GM23338 (cell line): ENCODE results near the gene ASB1. TPM values are rescaled to one million over a fixed set of nuclear protein-coding genes. Genes with fewer than 3 reads are reported as not detected.

Experiments used
- ATAC-seq: fragments of 200-7000 bp; cut with Tn5 transposase; 3 replicates; pipeline ENCODE4 v1.9.1; 2020
- DNase-seq: peaks from one replicate; pipeline ENCODE4 v3.0.0-alpha.2; 2015; ENCODE audit warnings: low spot score
- H2AFZ ChIP-seq: fragments of 200-600 bp; sonication (generic); 2 replicates; pipeline ENCODE4 v1.8.0; 2016; ENCODE audit warnings: antibody characterized with exemption, mild to moderate bottlenecking, moderate library complexity
- H3F3A ChIP-seq: fragments of 200-600 bp; sonication (generic); replicated peaks from 2 replicates; pipeline ENCODE4 v1.8.0; 2017; ENCODE audit warnings: antibody characterized with exemption, mixed run types, low read depth
- H3K27ac ChIP-seq: fragments of 200-600 bp; sonication (generic); 2 replicates; pipeline ENCODE4 v1.6.1; 2016; ENCODE audit warnings: low read depth
- H3K27me3 ChIP-seq: fragments of 200-600 bp; sonication (generic); 2 replicates; pipeline ENCODE4 v1.8.0; 2016; ENCODE audit warnings: mild to moderate bottlenecking, mixed run types, moderate library complexity; ENCODE audit not compliant: insufficient read depth
- H3K36me3 ChIP-seq: fragments of 200-600 bp; sonication (generic); 2 replicates; pipeline ENCODE4 v1.8.0; 2016; ENCODE audit warnings: mild to moderate bottlenecking; ENCODE audit not compliant: insufficient read depth
- H3K4me1 ChIP-seq: fragments of 200-600 bp; sonication (generic); 2 replicates; pipeline ENCODE4 v1.8.0; 2016; ENCODE audit warnings: mild to moderate bottlenecking, moderate library complexity; ENCODE audit not compliant: insufficient read depth
- H3K4me2 ChIP-seq: fragments of 200-600 bp; sonication (generic); 2 replicates; pipeline ENCODE4 v1.7.1; 2017; ENCODE audit warnings: mixed run types
- H3K4me3 ChIP-seq: fragments of 200-600 bp; sonication (generic); 2 replicates; pipeline ENCODE4 v1.6.1; 2016; ENCODE audit warnings: mixed run types
- H3K79me2 ChIP-seq: fragments of 200-600 bp; sonication (generic); replicated peaks from 2 replicates; pipeline ENCODE4 v1.8.0; 2017; ENCODE audit warnings: mild to moderate bottlenecking; ENCODE audit not compliant: insufficient read depth
- H3K9me2 ChIP-seq: fragments of 200-600 bp; sonication (generic); 2 replicates; pipeline ENCODE4 v1.8.0; 2017; ENCODE audit not compliant: insufficient read depth
- H4K20me1 ChIP-seq: fragments of 200-600 bp; sonication (generic); replicated peaks from 2 replicates; pipeline ENCODE4 v1.8.0; 2017; ENCODE audit warnings: mild to moderate bottlenecking; ENCODE audit not compliant: insufficient read depth
- H3K27ac Mint-ChIP-seq: 2 replicates; pipeline ENCODE4 v1.8.0; 2020; ENCODE audit warnings: inconsistent platforms, mild to moderate bottlenecking, moderate library complexity, mixed read lengths
- H3K27me3 Mint-ChIP-seq: 3 replicates; pipeline ENCODE4 v1.8.0; 2022; ENCODE audit warnings: low read depth, mild to moderate bottlenecking, moderate library complexity, mixed read lengths, inconsistent platforms; ENCODE audit not compliant: insufficient read depth, poor library complexity
- H3K36me3 Mint-ChIP-seq: 3 replicates; pipeline ENCODE4 v1.8.0; 2021; ENCODE audit warnings: low read depth, mild to moderate bottlenecking, inconsistent platforms, moderate library complexity, mixed read lengths
- H3K4me1 Mint-ChIP-seq: 3 replicates; pipeline ENCODE4 v1.8.0; 2020; ENCODE audit warnings: mild to moderate bottlenecking, inconsistent platforms, mixed read lengths
- H3K4me3 Mint-ChIP-seq: 3 replicates; pipeline ENCODE4 v1.8.0; 2021; ENCODE audit warnings: moderate library complexity, mild to moderate bottlenecking, inconsistent platforms, mixed read lengths
- H3K9me3 Mint-ChIP-seq: 3 replicates; pipeline ENCODE4 v1.8.0; 2020; ENCODE audit warnings: moderate library complexity, mild to moderate bottlenecking, inconsistent platforms, mixed read lengths
- CTCF ChIP-seq, 2 experiments: fragments of 200-600 bp in 1 of 2; sonication (generic) in 1 of 2; conservative IDR thresholded peaks; 2 replicates each; pipeline versions ENCODE4 v1.5.1 to v1.6.1; 2016 to 2017; ENCODE audit warnings: antibody characterized with exemption in 2 of 2, low read depth in 2 of 2, mild to moderate bottlenecking in 2 of 2, moderate library complexity in 1 of 2
- ETS1 ChIP-seq: IDR thresholded peaks from 2 replicates; pipeline ENCODE4 v1.6.1; 2016; ENCODE audit warnings: antibody characterized with exemption
- EZH2 ChIP-seq: fragments of 200-600 bp; sonication (generic); IDR thresholded peaks from one replicate; pipeline ENCODE4 v1.8.0; 2017; ENCODE audit warnings: antibody characterized with exemption, mild to moderate bottlenecking, low read depth; ENCODE audit not compliant: unreplicated experiment
- EZH2phosphoT487 ChIP-seq: fragments of 200-600 bp; sonication (generic); IDR thresholded peaks from one replicate; pipeline ENCODE4 v1.8.1; 2018; ENCODE audit warnings: antibody characterized with exemption; ENCODE audit not compliant: unreplicated experiment
- JUNB ChIP-seq: IDR thresholded peaks from one replicate; pipeline ENCODE4 v1.6.1; 2016; ENCODE audit warnings: antibody characterized with exemption; ENCODE audit not compliant: unreplicated experiment
- NANOG ChIP-seq: IDR thresholded peaks from 2 replicates; pipeline ENCODE4 v1.6.1; 2016; ENCODE audit warnings: antibody characterized with exemption, borderline replicate concordance
- POLR2AphosphoS5 ChIP-seq: IDR thresholded peaks from 2 replicates; pipeline ENCODE4 v1.6.1; 2016; ENCODE audit warnings: antibody characterized with exemption, low read depth
- REST ChIP-seq: IDR thresholded peaks from one replicate; pipeline ENCODE4 v1.6.1; 2018; ENCODE audit warnings: antibody characterized with exemption; ENCODE audit not compliant: unreplicated experiment
- STAT1 ChIP-seq: IDR thresholded peaks from one replicate; pipeline ENCODE4 v1.6.1; 2016; ENCODE audit warnings: antibody characterized with exemption; ENCODE audit not compliant: unreplicated experiment
- ZNF114 ChIP-seq: fragments of 250-450 bp; sonication (Bioruptor Pico); IDR thresholded peaks from 2 replicates; pipeline ENCODE4 v1.5.0; 2020; ENCODE audit warnings: mild to moderate bottlenecking, moderate library complexity
- ZNF331 ChIP-seq: fragments of 250-450 bp; sonication (Bioruptor Pico); IDR thresholded peaks from 2 replicates; pipeline ENCODE4 v1.5.0; 2020; ENCODE audit warnings: low read depth, mild to moderate bottlenecking, moderate library complexity
- ZNF462 ChIP-seq: fragments of 250-450 bp; sonication (Bioruptor Pico); IDR thresholded peaks from 2 replicates; pipeline ENCODE4 v1.5.0; 2020; ENCODE audit warnings: mild to moderate bottlenecking, moderate library complexity
- polyA plus RNA-seq: library from polyadenylated mRNA; unstranded; fragments of >200 nt; fragmentation: Nextera tagmentation; extraction: Ambion mirVana; gene quantifications from 2 replicates; pipeline ENCODE4 v1.2.1, GENCODE V29; 2016
- total RNA-seq: library from RNA; depleted of rRNA; stranded (reverse); fragments of >200 nt; shearing (Covaris generic); gene quantifications from 2 replicates; pipeline ENCODE4 v1.2.3, GENCODE V29; 2014

ASB1 gene
- total and polyA plus RNA-seq, 2 experiments from 2014 or later, result 21.5 to 23.9 TPM

- no peak for DNase-seq
- Mint-ChIP-seq H3K4me1 (no peaks in the 10 kb centered on the region), H3K4me3 (no peak overlapping the region), H3K9me3 (peaks cover 13% of the 10 kb centered on the region), H3K27ac (no peak overlapping the region), H3K36me3 (peaks cover 14% of the 10 kb centered on the region), H3K27me3 (peaks cover 1% of the 10 kb centered on the region)
- no peaks in the 10 kb centered on the region for H3K79me2 ChIP-seq
- H3K4me2 ChIP-seq, result no peak overlapping the region
- no peak overlapping the region for H3K4me3 ChIP-seq
- H2AFZ ChIP-seq, result no peak overlapping the region
- ATAC-seq, result no peak
- H3K27me3 ChIP-seq, result no peaks in the 10 kb centered on the region
- no peak overlapping the region for H3K27ac ChIP-seq
- H3K4me1 ChIP-seq, result no peaks in the 10 kb centered on the region
- H3K9me2 ChIP-seq, result no peaks in the 10 kb centered on the region
- TF ChIP-seq NANOG (no peak), ZNF462 (CRISPR knock-in tag) (no peak), REST (no peak), STAT1 (no peak), ZNF331 (CRISPR knock-in tag) (no peak), EZH2 (no peak), CTCF (conservative IDR thresholded peaks at IDR 0.05; ENCODE audit: low read depth in 2 of 2) (no peak), JUNB (no peak), ZNF114 (CRISPR knock-in tag) (no peak), POLR2AphosphoS5 (no peak), EZH2phosphoT487 (no peak), ETS1 (no peak)
- H3F3A ChIP-seq, result no peaks in the 10 kb centered on the region
- no peaks in the 10 kb centered on the region for H4K20me1 ChIP-seq
- peaks cover 3% of the 10 kb centered on the region; the same call in 1 of the 2 replicates for H3K36me3 ChIP-seq
Observed at GRCh38 chr2:238456449-238456848, 29.7 kb downstream of the ASB1 start.
